Loucy (cell line): Measurements from ENCODE around the gene IL20RB.

Source experiments
- H2AFZ ChIP-seq: fragments of 200-600 bp; sonication (generic); 2 replicates; pipeline ENCODE4 v1.6.0; 2016; ENCODE audit warnings: antibody characterized with exemption, mild to moderate bottlenecking, low read length, moderate library complexity
- H3F3A ChIP-seq: fragments of 200-600 bp; 2 replicates; pipeline ENCODE4 v1.6.0; 2016; ENCODE audit warnings: antibody characterized with exemption, low read depth, mild to moderate bottlenecking
- H3K27me3 ChIP-seq: fragments of 200-600 bp; sonication (generic); 2 replicates; pipeline ENCODE4 v1.6.1; 2014; ENCODE audit warnings: low read length, mild to moderate bottlenecking; ENCODE audit not compliant: insufficient read depth, poor library complexity, severe bottlenecking
- H3K36me3 ChIP-seq: fragments of 200-600 bp; sonication (generic); 2 replicates; pipeline ENCODE4 v1.6.1; 2016; ENCODE audit warnings: low read length; ENCODE audit not compliant: insufficient read depth
- H3K4me1 ChIP-seq: fragments of 200-600 bp; sonication (generic); 2 replicates; pipeline ENCODE4 v1.5.1; 2014; ENCODE audit warnings: low read length, mild to moderate bottlenecking; ENCODE audit not compliant: insufficient read depth, poor library complexity, severe bottlenecking
- H3K4me2 ChIP-seq: fragments of 200-600 bp; sonication (generic); 2 replicates; pipeline ENCODE4 v1.6.0; 2014; ENCODE audit warnings: antibody characterized with exemption, low read length, low read depth, mild to moderate bottlenecking; ENCODE audit not compliant: poor library complexity, severe bottlenecking
- H3K4me3 ChIP-seq: fragments of 200-600 bp; sonication (generic); 2 replicates; pipeline ENCODE4 v1.5.1; 2014; ENCODE audit warnings: low read length, mild to moderate bottlenecking, mixed read lengths; ENCODE audit not compliant: poor library complexity, severe bottlenecking
- H3K79me2 ChIP-seq: fragments of 200-600 bp; sonication (generic); 2 replicates; pipeline ENCODE4 v1.6.1; 2014; ENCODE audit warnings: low read length; ENCODE audit not compliant: insufficient read depth
- H3K9ac ChIP-seq: fragments of 200-600 bp; sonication (generic); 2 replicates; pipeline ENCODE4 v1.6.0; 2014; ENCODE audit warnings: mild to moderate bottlenecking, low read depth, low read length, moderate library complexity; ENCODE audit not compliant: poor library complexity, severe bottlenecking
- H3K9me2 ChIP-seq: fragments of 200-600 bp; sonication (generic); replicated peaks from 2 replicates; pipeline ENCODE4 v1.6.1; 2016; ENCODE audit warnings: low read depth, low read length, mixed read lengths
- H3K9me3 ChIP-seq: fragments of 200-600 bp; sonication (generic); 2 replicates; pipeline ENCODE4 v1.6.1; 2014; ENCODE audit warnings: mild to moderate bottlenecking, antibody characterized with exemption, low read length, low read depth; ENCODE audit not compliant: insufficient read depth
- H4K20me1 ChIP-seq: fragments of 200-600 bp; sonication (generic); 2 replicates; pipeline ENCODE4 v1.6.0; 2014; ENCODE audit warnings: antibody characterized with exemption, low read length, mild to moderate bottlenecking; ENCODE audit not compliant: insufficient read depth, poor library complexity, severe bottlenecking
- CTCF ChIP-seq: fragments of 200-600 bp; sonication (generic); conservative IDR thresholded peaks from 2 replicates; pipeline ENCODE4 v1.5.1; 2014; ENCODE audit warnings: mild to moderate bottlenecking, antibody characterized with exemption, low read length
- EZH2phosphoT487 ChIP-seq: fragments of 200-600 bp; IDR thresholded peaks from 2 replicates; pipeline ENCODE4 v1.6.1; 2018; ENCODE audit warnings: antibody characterized with exemption, mild to moderate bottlenecking, moderate library complexity, borderline replicate concordance

The IL20RB gene

GRCh38 chr3:137052298-137052697 is 94.5 kb downstream of the IL20RB start:
- Histone ChIP-seq H3K27me3 (no peaks in the 10 kb centered on the region), H3K4me1 (no peaks in the 10 kb centered on the region), H3K79me2 (no peaks in the 10 kb centered on the region), H4K20me1 (no peaks in the 10 kb centered on the region), H3K4me3 (no peak overlapping the region), H3K9me3 (no peaks in the 10 kb centered on the region), H3K36me3 (no peaks in the 10 kb centered on the region), H3K9me2 (no peaks in the 10 kb centered on the region), H3F3A (no peaks in the 10 kb centered on the region), H3K4me2 (no peak overlapping the region), H3K9ac (no peak overlapping the region), H2AFZ (no peak overlapping the region)
- TF ChIP-seq CTCF, result no peak
- TF ChIP-seq EZH2phosphoT487, result no peak
